ENCODE data around the gene SH2D6.

The SH2D6 gene

DNA sequence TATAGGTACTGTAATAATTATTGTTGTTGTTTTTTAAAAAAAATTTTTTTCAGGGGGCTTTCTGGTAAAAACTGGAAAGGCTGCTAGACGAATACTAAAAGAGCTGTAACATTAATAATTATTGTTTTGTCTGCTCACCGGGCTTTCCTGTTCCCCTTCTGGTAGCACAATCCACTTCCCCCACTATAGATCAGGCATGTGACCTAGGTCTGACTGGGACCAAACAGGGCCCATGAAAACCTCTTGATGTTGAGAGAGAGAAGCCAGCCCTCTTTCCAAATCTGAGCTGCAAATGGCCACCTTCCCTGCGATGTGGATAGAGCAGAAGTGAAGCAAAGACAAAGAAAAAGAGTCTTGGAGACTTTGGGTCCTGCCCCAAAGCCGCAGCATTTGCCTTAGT is 23.4 kb downstream of the SH2D6 start:
- no peak for DNase-seq

DNA sequence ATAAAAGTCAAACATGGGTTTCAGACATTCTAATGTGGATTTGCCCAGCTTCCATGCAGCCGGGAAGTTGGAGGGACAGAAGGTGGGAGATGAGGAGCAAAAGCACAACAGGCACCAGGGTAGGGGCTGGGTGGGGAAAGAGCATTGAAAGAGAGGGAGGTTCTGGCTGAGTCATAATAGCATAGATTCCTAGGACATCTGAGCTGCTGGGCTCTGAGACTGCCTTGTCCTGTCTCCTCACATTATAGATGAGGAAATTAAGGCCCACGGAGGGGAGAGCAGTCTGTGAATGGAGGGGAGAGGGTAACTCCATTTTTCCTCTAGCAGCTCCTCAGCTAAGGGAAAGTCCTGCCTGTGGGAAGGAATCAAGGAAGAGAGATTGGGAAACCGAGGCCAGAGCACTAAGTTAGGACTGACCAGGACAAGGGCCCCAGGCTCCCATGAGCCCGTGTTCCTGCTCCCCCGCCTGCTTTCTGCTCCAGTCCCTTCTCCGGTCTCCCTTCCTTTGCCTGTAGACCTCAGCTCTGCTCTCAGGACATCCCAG is 26.2 kb downstream of the SH2D6 start:
- DNase-seq = no peak

DNA sequence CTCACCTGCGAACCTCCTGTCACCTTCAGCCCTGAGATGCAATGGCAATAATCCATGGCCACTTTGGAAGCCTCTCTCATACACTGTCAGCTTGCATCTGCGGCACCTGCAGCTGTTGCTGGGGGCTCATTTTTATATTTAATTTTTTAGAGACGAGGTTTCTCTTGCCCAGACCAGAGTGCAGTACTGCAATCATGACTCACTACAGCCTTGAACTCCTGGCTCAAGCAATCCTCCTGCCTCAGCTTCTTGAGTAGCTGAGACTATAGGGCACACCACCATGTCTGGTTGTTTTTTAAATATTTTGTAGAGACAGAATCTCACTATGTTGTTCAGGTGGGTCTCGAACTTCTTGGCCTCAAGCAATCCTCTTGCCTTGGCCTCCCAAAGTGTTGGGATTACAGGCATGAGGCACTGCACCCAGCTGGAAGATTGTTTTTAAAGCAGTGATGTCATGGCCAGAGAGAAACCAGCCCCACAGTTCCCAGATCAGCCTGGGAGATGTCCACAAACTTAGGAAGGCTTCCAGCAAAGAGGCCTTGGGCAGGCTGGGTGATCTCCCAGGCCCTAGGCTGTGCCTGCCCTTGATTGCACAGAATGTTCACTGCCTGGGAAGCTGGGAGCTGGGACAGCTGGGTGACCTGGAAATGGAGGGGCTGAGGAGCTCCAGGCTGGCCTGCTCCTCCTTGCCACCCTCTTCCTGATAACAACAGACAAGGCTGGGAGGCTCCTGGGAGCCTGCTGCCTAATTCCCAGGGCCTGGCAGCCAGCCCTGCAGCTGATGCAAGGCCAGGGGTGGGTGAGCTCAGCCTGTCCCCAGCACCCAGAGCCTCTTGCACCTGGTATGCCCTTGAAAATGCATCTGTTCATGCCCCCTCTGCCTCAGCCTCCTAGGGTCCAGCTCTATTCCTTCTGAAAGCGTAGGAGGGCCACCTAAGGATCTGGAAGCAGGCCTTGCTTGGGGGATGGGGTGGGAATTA is 27.1 kb downstream of the SH2D6 start:
- peak; percentile 45 for DNase-seq

DNA sequence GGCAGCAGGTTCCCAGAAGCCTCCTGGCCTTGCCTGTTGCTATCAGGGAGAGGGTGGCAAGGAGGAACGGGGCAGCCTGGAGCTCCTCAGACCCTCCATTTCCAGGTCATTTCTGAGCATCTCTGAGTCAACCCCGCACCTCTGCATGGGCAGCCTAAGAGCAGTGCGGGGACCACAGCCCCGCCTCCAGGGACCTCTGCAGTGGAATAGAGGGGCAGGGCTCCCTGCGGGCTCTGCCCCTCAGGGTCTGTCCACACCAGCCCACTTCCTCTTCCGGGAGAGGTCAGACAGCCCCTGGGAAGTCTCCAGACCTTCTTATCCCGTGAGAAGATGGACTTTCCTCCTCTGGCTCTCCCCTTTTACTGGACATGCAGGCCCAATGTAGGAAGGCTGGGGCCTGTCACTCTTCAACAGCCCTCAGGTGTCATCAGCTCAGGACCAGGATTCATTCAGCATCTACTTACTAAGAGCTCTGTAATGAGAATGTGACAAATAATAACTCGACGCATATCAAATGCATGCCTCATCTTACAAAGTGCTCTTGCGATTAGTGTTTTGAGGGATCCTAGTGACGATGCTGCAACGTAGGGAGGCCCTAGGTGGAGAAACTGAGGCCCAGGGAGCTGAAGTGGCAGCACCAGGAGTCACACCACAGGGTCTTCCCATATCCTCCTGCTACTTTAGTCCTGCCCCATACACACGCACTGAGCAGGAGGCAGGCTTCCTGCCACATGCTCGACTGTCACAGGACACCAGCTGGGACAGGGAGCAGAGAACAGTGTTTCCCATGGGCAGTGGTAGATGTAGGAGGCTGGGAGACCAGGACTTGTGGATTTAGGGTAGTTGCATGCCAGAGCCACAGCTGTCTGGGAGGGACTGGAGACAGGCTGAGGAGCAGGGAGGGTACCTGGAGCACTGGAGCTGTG is 28.0 kb downstream of the SH2D6 start:
- no peak for DNase-seq

DNA sequence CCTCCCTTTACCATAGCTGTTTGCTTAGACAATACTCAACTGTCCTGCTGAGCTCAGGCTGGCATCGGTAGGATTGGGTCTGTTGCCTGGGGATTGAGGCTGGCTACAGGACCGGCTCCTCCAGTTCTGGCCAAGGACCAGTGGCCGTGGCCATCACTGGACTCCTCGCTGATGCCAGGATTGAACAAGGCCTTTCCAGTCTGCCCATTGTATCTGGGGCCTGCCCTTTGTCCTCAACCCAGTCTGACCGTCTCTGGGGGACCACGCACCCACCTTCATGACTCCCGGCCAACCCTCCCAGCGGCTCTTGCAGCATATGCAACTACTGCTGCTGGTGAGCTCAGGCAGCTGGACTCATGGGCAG is 28.7 kb downstream of the SH2D6 start:
- DNase-seq = no peak

DNA sequence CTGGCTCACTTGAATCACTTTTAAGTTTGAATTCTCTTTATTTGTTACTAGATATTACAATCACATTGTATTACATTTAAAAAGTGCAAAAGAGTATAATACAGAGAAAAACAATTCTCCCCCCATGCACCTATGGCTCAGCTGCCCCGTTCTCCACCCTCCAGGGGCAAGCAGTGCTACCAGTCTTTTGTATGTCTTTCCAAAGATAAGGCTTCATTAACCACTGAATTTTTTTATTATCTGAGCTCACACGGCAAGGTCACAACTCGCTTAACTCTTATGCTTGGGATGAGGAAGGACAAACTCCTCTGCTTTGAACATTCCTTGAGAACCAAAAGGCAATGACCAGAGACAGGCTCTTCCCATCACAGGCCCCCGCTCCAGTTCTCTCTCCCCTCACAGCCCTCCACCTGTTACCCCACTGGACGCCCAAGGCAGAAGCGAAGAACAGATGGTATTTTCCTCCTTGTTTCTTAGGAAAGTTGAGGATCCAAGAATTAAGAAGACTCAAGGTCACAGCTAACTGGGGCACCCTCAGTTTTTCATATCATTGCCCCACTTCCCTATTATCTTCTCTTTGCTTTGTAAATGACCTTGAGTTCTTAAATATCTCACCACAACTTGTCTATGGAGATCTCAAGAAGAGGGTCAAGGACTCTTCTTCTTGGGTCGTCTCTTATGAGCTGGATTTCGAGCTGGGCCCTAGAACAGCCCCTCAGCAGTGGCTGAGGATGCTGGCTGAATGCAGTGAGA is 30.1 kb downstream of the SH2D6 start:
- DNase-seq = peak; percentile 57

DNA sequence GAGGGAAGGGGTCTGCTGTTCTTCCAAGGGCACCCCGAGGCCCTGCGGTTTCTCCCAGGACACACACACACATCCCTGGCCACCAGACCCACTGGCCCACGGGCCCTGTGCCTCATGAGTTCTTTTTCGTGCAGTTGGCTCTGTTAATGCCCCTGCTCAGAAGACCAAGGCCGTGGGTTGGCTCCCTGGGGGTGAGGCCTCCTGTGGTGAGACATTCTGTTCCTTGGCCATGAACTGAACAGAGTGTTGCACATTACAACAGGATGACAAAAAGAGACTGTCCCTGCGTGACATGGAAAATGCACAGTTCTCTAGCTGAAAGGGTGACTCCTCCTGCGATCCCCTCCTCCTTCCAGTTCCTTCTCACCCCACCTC is 30.7 kb downstream of the SH2D6 start:
- no peak for DNase-seq

DNA sequence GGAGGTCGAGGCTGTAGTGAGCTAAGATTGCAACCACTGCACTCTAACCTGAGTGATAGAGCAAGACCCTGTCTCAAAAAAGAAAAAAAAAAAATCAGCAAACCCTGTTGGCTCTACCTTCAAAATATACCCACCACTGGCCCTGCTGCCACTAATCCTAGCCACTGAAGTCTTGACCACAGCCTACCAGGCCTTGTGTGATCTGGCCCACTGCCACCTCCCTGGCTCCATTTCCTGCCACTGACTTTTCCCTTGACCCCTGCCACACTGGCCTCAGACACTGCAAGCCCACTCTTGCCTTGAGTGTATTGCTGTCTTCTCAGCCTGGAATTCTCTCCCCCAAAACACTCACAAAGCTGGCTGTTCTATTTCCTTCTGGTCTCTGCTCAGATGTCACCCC is 33.7 kb downstream of the SH2D6 start:
- no peak for DNase-seq

DNA sequence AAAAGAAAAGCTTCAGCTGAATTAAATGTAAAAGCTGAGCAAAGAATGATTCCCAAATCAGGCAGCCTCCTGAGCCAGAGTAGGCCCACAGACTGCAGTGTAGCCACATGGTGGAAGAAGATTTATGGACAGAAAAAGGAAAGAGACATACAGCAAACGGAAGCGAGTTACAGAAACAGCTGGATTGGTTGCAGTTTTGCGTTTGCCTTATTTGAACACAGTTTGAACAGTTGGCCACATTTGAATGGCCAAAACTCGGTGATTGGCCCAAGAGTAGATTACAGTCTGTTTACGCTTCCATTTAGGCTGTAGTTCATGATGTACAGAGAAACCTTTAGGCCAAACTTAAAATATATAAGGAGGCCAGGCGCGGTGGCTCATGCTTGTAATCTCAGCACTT is 35.1 kb downstream of the SH2D6 start:
- DNase-seq = no peak

DNA sequence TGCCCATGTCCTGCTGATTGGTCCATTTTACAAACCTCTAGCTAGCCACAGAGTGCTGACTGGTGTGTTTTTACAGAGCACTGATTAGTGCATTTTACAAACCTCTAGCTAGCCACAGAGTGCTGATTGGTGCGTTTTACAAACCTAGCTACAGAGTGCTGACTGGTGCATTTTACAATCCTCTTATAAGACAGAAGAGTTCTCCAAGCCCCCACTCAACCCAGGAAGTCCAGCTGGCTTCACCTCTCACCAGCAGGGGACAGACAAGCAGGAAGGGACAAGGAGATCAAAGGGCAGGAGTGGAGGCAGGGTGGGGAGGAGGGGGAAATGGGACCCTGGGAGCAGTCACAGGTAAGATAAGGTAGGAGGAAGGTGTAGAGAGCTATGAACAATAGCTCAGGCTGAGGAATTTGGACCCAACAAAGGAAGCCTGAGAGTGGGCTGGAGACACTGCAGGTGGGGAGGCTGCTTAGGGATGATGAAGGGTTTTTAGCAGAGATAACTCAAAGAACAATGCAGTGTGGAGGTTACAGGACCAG is 37.1 kb downstream of the SH2D6 start:
- DNase-seq = no peak

DNA sequence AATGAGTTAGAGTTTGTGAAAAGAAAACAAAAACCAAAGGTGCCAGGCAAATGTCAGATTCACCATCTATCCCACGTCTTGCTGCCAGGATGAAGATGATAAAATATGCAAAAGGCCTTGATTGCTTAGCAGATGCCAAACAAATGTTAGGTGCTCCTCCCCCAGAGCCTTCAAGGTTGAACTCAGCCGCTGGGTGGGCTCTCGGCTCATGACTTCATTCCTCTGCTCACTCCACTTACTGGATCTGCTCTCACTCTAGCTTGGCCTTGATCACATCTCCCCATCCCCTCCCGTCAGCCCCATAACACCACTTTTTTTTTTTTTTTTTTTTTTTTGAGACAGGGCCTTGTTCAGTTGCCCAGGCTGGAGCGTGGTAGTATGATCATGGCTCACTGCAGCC is 38.5 kb downstream of the SH2D6 start:
- no peak for DNase-seq

DNA sequence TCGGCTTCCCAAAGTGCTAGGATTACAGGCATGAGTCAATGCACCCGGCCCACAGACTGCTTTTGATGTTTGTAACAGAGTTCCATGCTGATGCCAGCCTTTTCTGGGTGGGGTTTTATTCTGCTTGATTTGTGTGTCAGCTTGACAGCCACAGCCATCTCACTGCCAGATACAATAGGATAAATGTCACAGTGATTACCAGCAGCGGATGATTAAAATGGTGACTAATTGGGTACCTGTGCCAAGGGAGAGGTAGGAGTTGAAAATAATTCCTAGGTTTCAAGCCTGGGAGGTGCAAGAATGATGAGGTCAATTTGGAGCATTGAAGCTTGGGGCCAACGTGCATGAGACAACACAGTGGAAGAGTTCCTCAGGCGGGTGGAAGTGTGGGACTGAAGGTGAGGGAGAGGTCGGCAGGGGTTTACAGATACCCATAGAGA is 39.4 kb downstream of the SH2D6 start:
- DNase-seq = no peak

DNA sequence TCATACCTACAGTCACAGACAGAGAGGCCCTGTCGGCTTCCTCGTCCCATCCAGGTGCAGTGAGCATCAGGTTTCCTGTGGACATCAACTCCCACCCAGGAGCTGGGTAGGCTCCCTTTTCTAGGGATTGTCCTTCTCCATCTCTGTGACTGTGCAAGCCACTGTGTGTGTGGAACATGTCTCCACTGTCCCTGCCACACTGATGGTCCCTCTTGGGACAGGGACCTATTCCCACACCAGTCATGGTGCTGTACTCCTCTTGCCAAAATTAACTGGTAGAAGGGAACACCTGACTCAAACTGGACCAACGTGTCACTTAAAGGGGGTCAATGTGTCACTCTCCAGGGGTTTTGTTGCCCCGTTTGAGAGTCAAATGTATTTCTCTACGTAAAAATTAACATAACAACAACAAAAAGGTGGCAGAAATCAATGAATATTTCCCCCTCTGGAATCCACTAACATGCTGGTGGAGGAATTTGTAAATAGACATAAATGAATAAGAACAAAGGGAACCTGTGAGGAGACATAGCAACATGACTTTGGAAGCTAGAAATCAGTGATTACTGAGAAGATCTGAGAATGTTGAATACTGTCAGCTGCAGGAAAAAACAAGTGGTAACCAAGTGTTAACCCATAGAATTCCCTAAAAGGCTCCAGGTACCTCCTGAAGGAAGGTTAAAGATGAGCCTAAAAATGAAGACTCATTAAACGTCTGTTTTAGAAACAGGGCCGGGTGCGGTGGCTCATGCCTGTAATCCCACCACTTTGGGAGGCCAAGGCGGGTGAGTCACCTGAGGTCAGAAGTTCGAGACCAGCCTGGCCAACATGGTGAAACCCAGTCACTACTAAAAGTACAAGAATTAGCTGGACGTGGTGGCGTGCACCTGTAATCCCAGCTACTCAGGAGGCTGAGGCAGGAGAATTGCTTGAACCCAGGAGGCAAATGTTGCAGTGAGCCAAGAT is 40.4 kb downstream of the SH2D6 start:
- no peak for DNase-seq

DNA sequence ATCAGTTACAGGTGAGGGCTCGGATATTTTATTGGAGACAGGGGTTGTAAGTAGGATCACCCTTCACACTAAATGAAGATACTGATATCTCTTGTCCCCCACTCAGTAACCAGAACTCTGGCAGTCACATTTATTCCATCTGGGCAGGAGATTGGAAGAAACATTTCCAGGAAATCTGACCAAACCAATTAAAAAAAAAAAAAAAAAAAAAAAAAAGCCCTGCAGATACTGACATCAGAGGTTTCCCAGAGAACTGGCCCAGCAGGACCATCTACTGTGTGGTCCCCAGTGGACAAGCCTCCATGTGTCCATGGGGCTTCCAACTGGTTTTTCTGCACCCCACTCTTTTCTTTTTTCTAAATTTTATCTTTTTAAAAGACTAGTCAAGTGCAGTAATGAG is 41.3 kb downstream of the SH2D6 start:
- DNase-seq = no peak

DNA sequence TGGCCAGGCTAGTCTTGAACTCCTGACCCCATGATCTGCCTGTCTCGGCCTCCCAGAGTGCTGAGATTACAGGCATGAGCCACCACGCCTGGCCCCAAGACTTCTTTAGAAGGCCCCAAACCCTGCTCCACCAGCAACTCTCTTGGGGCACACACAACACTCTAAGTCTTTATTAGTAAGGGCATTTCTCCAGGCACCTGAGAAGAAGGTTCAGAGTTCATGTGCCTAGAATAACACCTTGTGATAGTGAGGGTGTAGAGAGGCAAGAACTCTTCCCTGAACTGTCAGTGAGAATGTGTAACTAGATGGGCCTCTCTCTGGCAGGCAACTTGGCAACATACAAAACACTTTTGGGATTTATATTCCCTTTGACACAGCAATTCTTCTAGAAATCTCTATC is 43.8 kb downstream of the SH2D6 start:
- DNase-seq = no peak

DNA sequence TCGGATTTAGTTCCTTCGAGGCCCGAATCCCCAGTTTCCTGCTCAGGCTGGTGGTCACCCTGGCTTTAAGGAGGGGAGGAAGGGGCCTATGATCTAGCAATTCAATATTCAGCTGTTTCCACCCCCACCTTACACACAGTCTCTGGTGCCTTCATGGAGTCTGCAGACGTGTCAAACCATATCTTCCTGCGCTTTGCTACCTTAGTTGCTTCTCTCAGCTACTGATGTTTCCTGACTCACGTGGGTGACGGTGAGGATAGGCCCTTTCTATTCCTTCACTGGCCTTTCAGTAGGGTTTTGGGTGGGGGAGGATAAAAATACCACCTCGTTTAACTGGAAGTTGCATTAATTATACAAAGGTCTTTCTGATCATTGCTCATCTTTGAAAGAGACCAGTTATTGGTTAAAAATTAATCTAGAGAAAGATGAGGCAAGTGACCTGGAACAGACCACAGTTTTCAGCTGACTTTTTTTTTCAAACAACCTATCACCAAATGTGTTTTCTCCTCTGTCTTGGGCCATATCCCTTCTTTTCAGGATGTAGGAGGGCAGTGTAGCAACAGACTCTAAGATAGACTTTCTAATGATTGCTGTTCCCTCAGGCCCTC is 49.7 kb downstream of the SH2D6 start:
- DNase-seq = no peak

DNA sequence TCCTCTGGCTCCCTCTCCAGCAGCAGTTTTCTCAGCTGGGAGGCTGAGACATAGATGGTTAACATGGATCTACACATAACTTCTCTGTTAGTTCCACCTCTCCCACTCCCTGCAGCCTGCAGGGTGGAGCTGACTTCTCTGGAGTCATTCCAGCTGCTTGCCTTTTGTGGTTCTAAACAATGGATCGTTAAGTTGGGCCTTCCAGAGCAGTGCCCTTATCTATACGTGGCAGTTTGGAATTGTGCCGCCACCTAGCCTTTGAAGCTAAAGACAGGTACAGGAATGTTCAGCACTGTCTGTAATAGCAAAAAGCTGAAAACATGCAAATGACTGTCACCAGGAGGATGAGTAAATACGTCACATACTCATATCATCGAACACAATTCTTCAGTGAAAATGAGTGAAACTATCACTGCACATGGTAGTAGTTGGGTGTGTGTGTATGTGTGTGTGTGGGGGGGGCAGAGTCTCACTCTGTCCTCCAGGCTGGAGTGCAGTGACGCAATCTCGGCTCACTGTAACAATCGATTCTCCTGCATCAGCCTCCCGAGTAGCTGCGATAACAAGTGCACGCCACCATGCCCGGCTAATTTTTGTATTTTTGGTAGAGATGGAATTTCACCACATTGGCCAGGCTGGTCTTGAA is 50.3 kb downstream of the SH2D6 start:
- peak; percentile 82 for DNase-seq

DNA sequence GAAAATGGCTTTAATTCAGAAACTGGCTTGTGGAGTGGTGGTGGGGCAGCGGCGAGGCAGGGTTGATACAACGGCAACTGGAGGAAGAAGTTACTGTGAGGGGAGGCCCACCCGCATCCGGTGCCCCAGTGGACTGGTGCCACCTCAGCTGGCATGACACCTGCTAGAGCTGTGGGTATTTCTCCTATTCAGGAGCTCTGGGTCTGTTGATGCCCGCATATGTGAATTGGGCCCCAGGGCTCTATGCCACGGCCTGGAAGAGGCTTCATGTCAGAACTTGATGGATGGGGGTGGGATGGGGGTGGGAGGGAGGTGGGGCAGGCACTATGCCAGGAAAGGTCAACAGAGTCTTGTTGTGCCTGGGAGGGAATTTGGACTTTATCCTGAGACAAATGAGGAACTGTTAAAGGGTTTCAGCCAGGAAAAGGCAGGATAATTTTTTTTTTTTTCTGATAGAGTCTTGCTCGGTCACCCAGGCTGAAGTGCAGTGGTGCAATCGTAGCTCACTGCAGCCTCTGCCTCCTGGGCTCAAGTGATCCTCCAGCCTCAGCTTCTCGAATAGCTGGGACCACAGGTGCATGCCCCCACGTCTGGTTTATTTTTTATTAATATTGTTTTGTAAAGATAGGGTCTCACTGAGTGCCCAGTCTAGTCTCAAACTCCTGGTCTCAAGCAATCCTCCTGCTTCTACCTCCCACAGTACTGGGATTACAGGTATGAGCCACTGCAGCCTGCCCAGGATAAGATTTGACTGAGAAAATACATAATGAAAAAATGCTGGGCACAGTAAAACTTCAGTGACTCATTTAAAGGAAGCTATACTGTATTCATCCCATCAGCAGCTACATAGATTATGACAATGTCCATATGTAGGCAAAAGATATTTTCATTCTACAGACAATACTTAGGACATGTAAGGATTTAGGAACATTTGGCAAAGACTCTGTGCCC is 52.6 kb downstream of the SH2D6 start:
- DNase-seq = no peak

DNA sequence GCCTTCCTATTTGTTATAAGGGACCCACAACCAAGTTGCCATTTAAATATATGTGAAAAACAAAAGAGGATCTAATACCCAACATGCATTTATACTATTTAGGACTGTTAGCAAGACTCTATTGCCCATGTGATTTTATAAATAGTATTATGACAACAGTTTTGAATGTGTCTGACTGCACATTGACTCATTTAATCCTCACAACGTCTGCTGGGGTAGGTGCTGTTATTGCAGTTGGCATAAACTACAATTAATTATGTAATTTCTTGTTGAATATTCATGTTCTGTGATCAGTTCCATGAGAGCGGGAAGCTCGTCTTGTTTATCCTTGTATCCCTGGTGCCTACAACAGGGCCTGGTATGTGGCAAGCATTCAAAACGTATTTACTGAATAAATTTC is 53.7 kb downstream of the SH2D6 start:
- no peak for DNase-seq
